Measurements from ENCODE around the gene NAA15. TPM values are rescaled to one million over a fixed set of nuclear protein-coding genes. Genes with fewer than 3 reads are reported as not detected.

Gene NAA15
- polyA plus RNA-seq, 3 donors = 5.2 to 20.2 (median 8.8) TPM

DNA sequence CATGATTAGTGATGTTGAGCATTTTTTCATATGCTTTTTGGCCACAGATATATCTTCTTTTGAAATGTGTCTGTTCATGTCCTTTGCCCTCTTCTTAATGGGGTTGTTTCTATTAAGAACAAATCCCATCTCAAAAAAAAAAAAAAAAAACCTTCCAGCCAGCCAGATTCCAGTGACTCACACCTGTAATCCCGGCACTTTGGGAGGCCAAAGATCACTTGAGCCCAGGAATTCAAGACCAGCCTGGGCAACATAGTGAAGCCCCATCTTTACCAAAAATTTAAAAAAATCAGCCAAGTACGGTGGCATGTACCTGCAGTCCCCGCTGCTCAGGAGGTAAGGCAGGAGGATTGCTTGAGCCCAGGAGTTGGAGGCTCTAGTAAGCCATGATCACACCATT, 157.7 kb downstream of the NAA15 start:
- H3K4me2 ChIP-seq (replicated peaks; ENCODE audit: extremely low read depth, low read length, poor library complexity, severe bottlenecking) = no peak overlapping the region
- H3K36me3 ChIP-seq (replicated peaks in 1 of 2; ENCODE audit: control insufficient read depth in 1 of 2, insufficient read depth in 2 of 2, low read length in 2 of 2) = peaks cover 0 to 6% of the 10 kb centered on the region in 2 donors
- H4K20me1 ChIP-seq (ENCODE audit: insufficient read depth, low read length) = peaks cover 81% of the 10 kb centered on the region
- Mint-ChIP-seq H3K4me3 (no peak overlapping the region), H3K27ac (no peak overlapping the region), H3K4me1 (peaks cover 59% of the 10 kb centered on the region), H3K9me3 (peaks cover 0 to 2% (median 0%) of the 10 kb centered on the region in 7 donors), H3K27me3 (ENCODE audit: low read depth in 3 of 3) (no peaks in the 10 kb centered on the region), H3K36me3 (peaks cover 10 to 26% of the 10 kb centered on the region in 2 donors)
- peak overlapping the region in 1 of 2 donors; percentile 19 for H3K27ac ChIP-seq (ENCODE audit: low read depth in 1 of 2, low read length in 2 of 2)
- no peak overlapping the region for H3K4me3 ChIP-seq (replicated peaks in 1 of 3; ENCODE audit: low read depth in 2 of 3, low read length in 3 of 3)
- no peak overlapping the region for H2AFZ ChIP-seq (ENCODE audit: insufficient read depth, low read depth, low read length, poor library complexity, severe bottlenecking)
- no peaks in the 10 kb centered on the region for H3K27me3 ChIP-seq (ENCODE audit: control insufficient read depth in 2 of 2, insufficient read depth in 2 of 2, low read length in 2 of 2)
- intact Hi-C loops (cut with micrococcal nuclease) = loop anchor here (10.0 kb wide), 2 partner anchors 374 to 1256 kb away; no protein-coding TSS in a partner anchor
- no peak for DNase-seq
- H3K9ac ChIP-seq (ENCODE audit: insufficient read depth, low read length, poor library complexity, severe bottlenecking) = no peak overlapping the region
- H3K4me1 ChIP-seq (ENCODE audit: control insufficient read depth in 1 of 2, insufficient read depth in 2 of 2, low read length in 2 of 2) = peaks cover 29 to 43% of the 10 kb centered on the region in 2 donors
- peaks cover 100% of the 10 kb centered on the region for H3K79me2 ChIP-seq (ENCODE audit: insufficient read depth, low read length)
- TF ChIP-seq CTCF (IDR thresholded peaks at IDR 0.05) = no peak
- H3K9me3 ChIP-seq (replicated peaks in 1 of 2; ENCODE audit: control insufficient read depth in 1 of 2, insufficient read depth in 1 of 2, low read length in 2 of 2) = no peaks in the 10 kb centered on the region
- WGBS (ENCODE audit: insufficient coverage) = no CpG with 5 or more reads among the region's 3 CpGs

- H3K79me2 ChIP-seq (ENCODE audit: insufficient read depth, low read length) = peaks cover 94% of the 10 kb centered on the region
- no peaks in the 10 kb centered on the region for H3K9me3 ChIP-seq (replicated peaks in 1 of 2; ENCODE audit: control insufficient read depth in 1 of 2, insufficient read depth in 1 of 2, low read length in 2 of 2)
- H3K4me3 Mint-ChIP-seq = no peak overlapping the region
- peaks cover 0 to 6% of the 10 kb centered on the region in 2 donors for H3K36me3 ChIP-seq (replicated peaks in 1 of 2; ENCODE audit: control insufficient read depth in 1 of 2, insufficient read depth in 2 of 2, low read length in 2 of 2)
- no peaks in the 10 kb centered on the region for H3K27me3 ChIP-seq (ENCODE audit: control insufficient read depth in 2 of 2, insufficient read depth in 2 of 2, low read length in 2 of 2)
- H3K27ac ChIP-seq (ENCODE audit: low read depth in 1 of 2, low read length in 2 of 2) = peak overlapping the region in 1 of 2 donors; percentile 51
- H3K27ac Mint-ChIP-seq = peak overlapping the region in 2 of 7 donors; percentile 10 to 45
- no peak for TF ChIP-seq CTCF (IDR thresholded peaks at IDR 0.05)
- H3K4me2 ChIP-seq (replicated peaks; ENCODE audit: extremely low read depth, low read length, poor library complexity, severe bottlenecking) = no peak overlapping the region
- H3K4me1 ChIP-seq (ENCODE audit: control insufficient read depth in 1 of 2, insufficient read depth in 2 of 2, low read length in 2 of 2) = peaks cover 21 to 29% of the 10 kb centered on the region in 2 donors
- DNase-seq = no peak
- no peak overlapping the region for H3K9ac ChIP-seq (ENCODE audit: insufficient read depth, low read length, poor library complexity, severe bottlenecking)
- H3K4me1 Mint-ChIP-seq = peaks cover 48% of the 10 kb centered on the region
- intact Hi-C loops (cut with micrococcal nuclease) = no loop called here
- H3K27me3 Mint-ChIP-seq (ENCODE audit: low read depth in 3 of 3) = no peaks in the 10 kb centered on the region
- peaks cover 78% of the 10 kb centered on the region for H4K20me1 ChIP-seq (ENCODE audit: insufficient read depth, low read length)
- peaks cover 10 to 26% of the 10 kb centered on the region in 2 donors for H3K36me3 Mint-ChIP-seq
- WGBS (ENCODE audit: insufficient coverage) = 100% methylated on average over 1 of the region's 3 CpGs
- no peak overlapping the region for H3K4me3 ChIP-seq (replicated peaks in 1 of 3; ENCODE audit: low read depth in 2 of 3, low read length in 3 of 3)
- H2AFZ ChIP-seq (ENCODE audit: insufficient read depth, low read depth, low read length, poor library complexity, severe bottlenecking) = no peak overlapping the region
- peaks cover 0 to 4% (median 2%) of the 10 kb centered on the region in 7 donors for H3K9me3 Mint-ChIP-seq
Measured at GRCh38 chr4:139460565-139460964, 159.3 kb downstream of the NAA15 start.
